GM08714 (cell line): ENCODE results near the gene PKD1L1.

Experiments used
- H3K4me3 ChIP-seq: fragments of 200-500 bp; sonication (Bioruptor generic); 2 replicates; pipeline ENCODE4 v1.5.1; 2014; ENCODE audit warnings: mild to moderate bottlenecking, low read length, inconsistent platforms
- ZNF274 ChIP-seq: IDR thresholded peaks from 2 replicates; pipeline ENCODE4 v1.6.1; 2012; ENCODE audit warnings: mild to moderate bottlenecking, low read depth, low read length

The PKD1L1 gene

DNA sequence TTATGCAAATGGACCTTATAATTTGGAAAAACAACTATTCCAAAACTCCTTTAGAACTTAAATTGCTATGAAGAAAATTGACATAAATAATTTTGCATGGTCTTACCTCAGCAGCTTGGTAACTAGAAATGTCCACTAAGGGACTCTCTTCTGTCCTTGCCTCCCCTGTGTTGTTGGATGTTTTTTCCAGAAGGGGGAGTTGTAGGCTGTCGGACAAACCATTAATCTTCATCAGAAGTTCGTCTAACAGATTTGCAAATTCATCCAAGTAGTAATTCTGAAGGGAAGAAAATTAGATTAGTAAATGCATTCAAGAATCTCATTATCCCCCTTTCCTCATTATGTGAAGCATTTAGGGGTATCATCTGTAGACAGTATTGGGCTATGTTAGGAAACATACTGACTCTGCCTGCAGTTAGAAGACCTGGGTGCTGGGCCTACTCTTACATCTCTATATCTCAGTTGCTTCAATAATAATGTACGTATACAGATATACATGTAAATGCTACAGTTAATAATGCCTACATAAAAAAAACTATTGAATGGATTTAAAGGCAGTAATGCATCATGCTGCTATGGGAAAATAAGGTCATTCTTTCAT is 155.6 kb downstream of the PKD1L1 start:
- no peak overlapping the region for H3K4me3 ChIP-seq
- TF ChIP-seq ZNF274: no peak

DNA sequence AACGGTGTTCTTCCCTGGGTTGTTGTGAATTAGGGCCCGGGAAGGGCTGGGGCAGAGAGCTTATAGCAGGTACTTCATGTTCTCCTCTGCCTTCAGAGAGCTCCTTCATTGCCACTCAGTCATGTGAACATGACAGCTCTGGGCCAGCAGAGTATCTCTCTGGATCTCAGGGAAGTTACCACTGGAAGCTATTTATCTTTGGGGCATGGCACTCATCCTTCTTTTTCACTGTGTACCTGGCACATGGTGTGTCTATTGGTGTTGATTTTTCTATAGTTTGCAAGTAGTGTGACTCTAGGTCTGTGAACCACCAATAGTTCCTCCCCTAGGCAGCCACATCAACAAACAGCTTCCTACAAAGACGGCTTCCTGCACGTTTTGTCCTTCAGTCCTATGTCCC is 156.6 kb downstream of the PKD1L1 start:
- no peak overlapping the region for H3K4me3 ChIP-seq
- no peak for TF ChIP-seq ZNF274

DNA sequence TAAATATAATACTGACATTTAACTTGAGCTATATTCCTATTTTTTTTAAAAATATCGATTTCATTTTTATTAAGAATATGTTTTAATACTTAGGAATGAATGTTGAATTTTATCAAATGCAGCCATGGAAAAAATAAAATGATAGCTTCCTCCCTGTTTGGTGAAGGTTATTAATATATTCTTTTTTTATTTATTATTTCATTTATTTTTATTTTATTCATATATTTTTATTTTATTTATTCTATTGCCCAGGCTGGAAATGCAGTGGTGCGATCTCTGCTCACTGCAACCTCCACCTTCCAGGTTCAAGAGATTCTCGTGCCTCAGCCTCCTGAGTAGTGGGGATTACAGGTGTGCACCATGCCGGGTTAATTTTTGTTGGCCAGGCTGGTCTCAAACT is 160.2 kb downstream of the PKD1L1 start:
- TF ChIP-seq ZNF274: no peak
- no peak overlapping the region for H3K4me3 ChIP-seq

DNA sequence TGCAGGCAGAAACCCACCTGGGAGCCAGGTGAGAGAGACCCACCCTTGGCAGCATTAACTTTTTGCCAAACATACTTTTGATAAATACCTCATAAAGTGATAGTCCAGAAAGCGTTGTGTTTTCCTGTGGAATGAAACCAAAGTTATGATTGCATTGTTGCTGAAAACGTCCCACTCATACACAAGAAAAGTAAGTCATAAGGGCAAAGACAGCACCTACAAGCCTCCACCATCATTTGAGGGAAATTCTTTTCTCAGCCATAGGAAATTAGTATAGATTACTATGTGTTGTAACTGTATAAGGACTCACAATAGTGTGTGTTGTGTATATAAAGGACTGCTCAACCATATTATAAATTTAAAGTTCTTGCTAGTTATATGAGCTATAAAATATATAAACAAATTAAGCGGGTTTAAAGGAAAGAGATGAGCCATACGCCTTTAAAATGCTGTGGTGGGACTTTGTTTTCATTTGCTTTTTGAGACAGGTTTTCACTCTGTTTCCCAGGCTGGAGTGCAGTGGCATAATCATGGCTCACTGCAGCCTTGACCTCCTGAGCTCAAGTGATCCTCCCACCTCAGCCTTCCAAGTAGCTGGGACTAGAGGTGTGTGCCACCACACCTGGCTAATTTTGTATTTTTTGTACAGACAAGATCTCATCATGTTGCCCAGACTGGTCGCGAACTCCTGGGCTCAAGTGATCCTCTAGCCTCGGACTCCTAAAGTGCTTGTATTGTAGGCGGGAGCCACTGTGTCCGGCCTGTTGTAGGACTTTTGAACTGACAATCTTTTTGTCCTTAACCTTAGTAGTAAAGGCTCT is 160.8 kb downstream of the PKD1L1 start:
- TF ChIP-seq ZNF274: no peak
- H3K4me3 ChIP-seq: no peak overlapping the region

GRCh38 chr7:47786557-47787248 is 161.6 kb downstream of the PKD1L1 start:
- H3K4me3 ChIP-seq: no peak overlapping the region
- no peak for TF ChIP-seq ZNF274

DNA sequence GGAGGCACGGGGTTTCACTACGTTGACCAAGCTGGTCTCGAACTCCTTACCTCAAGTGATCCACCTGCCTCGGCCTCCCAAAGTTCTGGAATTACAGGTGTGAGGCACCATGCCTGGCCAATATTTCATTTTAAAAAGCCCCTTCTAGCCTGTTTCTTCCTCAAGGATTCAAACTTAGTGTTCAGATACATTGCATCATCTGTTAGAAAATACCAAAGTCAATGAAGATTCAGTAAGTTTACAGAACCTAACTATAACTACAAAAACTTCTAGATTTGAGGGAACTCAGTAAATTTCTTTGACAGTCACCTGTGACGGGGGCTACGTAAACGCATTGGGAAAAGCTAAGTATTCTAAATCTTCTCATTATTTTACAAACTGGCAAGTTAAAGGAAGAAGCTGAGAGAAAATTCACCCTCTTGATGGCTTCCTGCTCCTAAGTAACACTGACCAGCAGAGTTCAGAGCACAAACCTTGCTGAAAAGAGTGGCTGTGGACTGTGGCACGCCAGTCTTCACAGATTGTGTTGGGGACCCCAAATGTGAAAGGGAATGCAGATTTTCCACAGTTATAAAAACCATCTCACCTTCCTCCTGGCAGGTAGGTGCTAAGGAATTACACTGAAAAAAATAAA is 162.2 kb downstream of the PKD1L1 start:
- H3K4me3 ChIP-seq: no peak overlapping the region
- no peak for TF ChIP-seq ZNF274

- no peak for TF ChIP-seq ZNF274
- H3K4me3 ChIP-seq: no peak overlapping the region
These were observed 164.6 kb downstream of the PKD1L1 start for GRCh38 chr7:47783456-47784223.

GRCh38 chr7:47782792-47783191 is 165.5 kb downstream of the PKD1L1 start:
- no peak for TF ChIP-seq ZNF274
- H3K4me3 ChIP-seq: no peak overlapping the region

DNA sequence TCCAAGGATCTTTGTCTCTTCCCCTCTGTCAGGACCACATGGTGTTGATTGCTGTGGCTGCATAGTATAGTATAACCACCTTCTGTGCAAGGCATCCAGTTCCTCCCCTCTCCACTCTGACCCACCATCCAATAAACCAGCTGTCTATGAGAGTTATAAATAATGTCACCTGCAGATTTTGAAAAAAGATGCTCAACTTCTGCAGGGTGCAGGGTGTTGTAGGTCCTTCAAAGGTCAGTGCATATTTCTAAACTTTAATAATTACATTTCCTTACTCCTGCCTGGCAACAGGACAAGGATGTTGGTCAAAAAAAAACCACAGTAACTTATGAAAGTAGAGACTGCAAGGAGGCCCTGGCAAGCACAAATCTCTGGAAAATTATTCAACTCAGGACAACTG is 166.2 kb downstream of the PKD1L1 start:
- H3K4me3 ChIP-seq: no peak overlapping the region
- TF ChIP-seq ZNF274: no peak

- TF ChIP-seq ZNF274: no peak
These were observed 167.7 kb downstream of the PKD1L1 start for GRCh38 chr7:47780555-47780954.

DNA sequence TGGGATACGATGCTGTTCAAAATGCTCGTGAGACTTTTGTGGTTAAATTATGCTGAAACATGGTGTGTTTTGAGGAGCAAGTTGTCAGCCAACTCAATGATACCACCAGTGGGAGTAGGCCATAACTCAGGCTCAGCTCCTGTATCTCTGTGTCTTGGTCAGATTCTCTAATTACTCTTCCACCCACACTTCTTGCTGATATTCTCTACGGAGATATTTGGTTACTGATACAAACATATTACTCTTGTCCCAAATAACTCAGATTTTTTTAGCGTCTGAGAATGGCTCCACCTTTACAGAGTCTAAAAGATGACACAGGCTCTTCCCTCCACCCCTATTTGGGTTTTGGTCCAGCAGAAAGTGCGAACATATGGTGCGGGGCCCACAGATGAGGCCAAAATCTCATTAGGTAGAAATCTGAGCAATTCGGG is 168.9 kb downstream of the PKD1L1 start:
- no peak overlapping the region for H3K4me3 ChIP-seq
- no peak for TF ChIP-seq ZNF274

More at GRCh38 chr7:47780555-47780954, 167.7 kb downstream of the PKD1L1 start:
- no peak overlapping the region for H3K4me3 ChIP-seq

- no peak for TF ChIP-seq ZNF274
- no peak overlapping the region for H3K4me3 ChIP-seq
These were observed 170.1 kb downstream of the PKD1L1 start for GRCh38 chr7:47778153-47778661.

DNA sequence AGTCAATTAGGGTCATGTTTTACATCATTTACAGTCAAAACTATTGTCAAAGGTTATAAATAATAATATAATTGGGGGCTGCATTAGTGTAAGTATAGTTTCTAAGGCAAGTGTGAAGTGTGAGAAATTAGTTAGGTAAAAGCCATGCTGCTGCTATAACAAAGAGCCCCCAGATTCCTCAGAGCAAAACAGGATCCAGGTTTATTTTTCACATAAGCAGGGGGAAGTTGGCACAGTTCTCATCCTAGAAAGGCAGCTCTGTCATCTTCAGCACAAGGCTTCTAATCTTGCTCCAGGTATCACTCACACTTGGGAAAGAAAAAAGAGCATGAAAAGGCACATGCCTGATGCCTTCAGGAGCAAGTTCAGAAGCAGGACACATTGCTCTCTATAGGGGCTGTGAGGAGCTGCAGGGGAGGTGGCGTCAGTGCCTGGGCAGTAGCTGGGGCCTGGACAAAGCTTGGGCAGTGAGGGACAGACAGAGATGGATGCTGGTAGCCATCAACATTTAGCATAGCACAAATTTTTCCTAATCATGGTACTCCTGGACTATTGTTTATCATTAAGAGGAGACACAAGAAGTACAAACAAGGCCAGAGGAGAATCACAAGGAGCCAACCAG is 170.6 kb downstream of the PKD1L1 start:
- no peak overlapping the region for H3K4me3 ChIP-seq
- no peak for TF ChIP-seq ZNF274
